T47D (cell line): Measurements from ENCODE around the gene DCTD.
A peak's percentile ranks its signal among the peaks of the same experiment; 100 is the strongest.

Source experiments
- DNase-seq, 2 experiments: peaks; one replicate each; pipeline versions ENCODE4 v3.0.0 to v3.0.0-alpha.2; 2011 to 2012; ENCODE audit warnings: low read depth in 1 of 2, low spot score in 1 of 2
- JUND ChIP-seq: IDR thresholded peaks from 2 replicates; pipeline ENCODE4 v1.6.1; 2012; ENCODE audit warnings: low read depth
- in situ Hi-C: cut with HindIII; loops from 2 replicates; pipeline ENCODE4 v1.10.0; 2016; ENCODE audit warnings: low sequenced_read_pairs, low pct_unique_long_range_greater_than_20kb

Gene DCTD

DNA sequence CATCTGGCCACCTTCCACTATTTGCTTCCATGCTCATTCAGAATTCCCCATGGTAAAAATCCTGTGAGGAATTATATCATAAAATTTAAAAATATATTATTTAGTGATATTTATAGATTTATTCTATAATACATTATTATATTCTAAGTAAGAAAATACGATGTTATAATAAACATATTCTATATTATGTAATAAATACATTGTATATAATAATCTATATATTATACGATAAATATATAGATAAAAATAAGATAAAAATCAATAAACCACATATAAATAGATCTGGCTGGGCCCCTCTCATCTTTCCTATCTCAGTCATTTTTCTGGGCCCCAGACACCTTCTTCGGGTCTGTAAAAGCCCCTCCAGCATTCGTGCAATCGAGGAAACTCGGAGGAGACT is 68.5 kb downstream of the DCTD start:
- DNase-seq, result no peak
- in situ Hi-C loops, result no loop called here
- no peak for TF ChIP-seq JUND

DNA sequence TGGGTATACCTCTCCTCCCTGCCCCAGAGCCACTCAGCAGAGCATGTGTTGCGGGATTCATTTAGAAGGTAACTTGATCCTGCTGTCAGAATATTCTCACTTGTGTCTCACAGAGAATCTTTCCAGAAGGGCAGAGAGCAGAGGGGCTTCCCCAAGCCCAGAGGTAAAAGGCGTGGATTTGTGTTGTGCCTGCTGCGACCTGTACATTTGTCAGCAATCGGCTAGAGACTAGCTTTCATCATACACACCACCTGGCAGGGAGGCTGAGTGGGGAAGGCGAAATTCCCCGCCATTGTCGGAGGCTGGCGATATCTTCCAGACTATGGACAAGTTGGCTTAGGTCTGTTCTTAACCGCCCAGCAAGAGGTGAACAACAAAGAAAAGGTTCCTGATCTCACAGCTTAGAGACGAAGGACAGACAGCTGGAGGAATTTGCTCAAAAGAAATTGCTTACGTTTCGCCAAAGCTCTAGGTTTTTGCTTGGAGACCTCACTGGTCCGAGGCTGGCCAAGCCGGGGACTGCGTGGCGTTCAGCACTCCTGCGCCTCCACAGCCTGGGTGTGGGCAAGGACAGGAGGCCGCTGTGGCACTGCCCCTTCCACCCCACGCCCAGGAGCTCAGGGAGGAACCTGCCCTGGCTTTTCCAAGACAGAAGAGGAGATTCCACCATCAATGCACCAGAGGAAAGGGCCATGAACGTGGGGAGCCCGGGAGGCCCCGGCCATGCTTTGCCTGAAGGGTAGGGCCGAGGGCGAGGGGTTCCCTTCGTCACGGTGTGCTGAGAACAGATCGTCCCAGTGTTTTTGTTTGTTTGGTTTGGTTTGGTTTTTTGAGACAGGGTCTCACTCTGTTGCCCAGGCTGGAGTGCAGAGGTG is 69.4 kb downstream of the DCTD start:
- TF ChIP-seq JUND, result no peak
- no peak for DNase-seq

DNA sequence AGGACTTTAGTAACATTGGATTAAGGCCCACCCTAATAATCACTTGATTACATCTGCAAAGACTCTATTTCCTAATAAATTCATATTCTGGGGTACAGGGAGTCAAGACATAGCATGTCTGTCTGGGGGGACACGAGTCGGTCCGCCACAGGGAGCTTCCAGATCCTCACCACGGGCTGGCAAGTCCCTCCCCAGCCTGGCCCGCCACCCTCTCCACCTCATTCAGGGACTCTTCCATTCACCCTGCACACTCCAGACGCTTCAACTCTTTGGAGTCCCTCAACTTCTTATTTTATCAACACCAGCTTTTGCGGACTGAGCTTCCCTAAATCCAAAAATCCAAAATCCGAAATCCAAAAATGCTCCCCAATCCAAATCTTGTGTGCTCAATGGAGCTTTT is 71.2 kb downstream of the DCTD start:
- in situ Hi-C loops, result no loop called here
- TF ChIP-seq JUND, result no peak

More for the DNA sequence above, 69.4 kb downstream of the DCTD start:
- in situ Hi-C loops, result no loop called here

DNA sequence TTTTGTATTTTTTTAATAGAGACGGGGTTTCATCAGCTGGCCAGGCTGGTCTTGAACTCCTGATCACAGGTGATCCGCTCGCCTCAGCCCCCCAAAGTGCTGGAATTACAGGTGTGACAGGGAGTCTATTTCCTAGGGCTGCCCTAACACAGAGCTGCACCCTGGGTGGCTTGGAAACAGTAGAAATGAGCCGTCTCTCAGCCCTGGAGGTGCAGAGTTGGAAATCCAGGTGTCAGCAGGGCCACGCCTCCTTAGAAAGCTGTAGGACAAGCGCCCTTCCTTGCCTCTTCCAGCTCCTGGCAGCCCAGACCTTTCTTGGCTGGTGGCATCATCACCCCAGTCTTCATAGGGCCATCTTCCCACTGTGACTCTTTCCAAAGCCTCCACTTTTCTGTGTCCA is 71.6 kb downstream of the DCTD start:
- no peak for DNase-seq
- in situ Hi-C loops, result no loop called here
- no peak for TF ChIP-seq JUND

More for the DNA sequence above, 71.2 kb downstream of the DCTD start:
- DNase-seq, result no peak

DNA sequence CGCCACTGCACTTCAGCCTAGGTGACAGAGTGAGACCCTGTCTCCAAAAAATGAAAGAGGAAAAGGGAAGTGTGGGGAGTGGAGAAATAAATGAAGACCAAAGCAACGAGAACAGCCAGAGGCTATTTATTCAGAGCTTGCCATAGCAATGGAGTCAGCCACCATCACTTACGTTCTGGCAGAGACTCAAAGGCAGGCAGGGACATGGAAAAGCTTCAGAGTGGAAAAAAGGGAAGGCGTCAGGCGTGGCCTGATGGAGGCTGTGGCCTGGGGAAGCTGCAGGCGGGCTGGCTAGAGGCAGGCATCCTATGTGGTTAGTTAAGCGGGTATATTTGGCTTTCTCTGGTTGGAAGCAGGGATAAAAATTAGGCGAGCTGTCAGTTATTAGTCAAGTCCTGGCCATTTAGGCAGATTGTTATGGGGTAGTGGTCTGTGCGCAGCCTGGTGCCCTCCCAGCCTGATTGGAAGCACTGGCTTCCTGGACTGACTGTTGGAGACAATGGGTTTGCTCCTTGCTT is 73.3 kb downstream of the DCTD start:
- TF ChIP-seq JUND, result no peak
- in situ Hi-C loops, result no loop called here
- DNase-seq, result peak in 1 of 2 experiments; percentile 7

DNA sequence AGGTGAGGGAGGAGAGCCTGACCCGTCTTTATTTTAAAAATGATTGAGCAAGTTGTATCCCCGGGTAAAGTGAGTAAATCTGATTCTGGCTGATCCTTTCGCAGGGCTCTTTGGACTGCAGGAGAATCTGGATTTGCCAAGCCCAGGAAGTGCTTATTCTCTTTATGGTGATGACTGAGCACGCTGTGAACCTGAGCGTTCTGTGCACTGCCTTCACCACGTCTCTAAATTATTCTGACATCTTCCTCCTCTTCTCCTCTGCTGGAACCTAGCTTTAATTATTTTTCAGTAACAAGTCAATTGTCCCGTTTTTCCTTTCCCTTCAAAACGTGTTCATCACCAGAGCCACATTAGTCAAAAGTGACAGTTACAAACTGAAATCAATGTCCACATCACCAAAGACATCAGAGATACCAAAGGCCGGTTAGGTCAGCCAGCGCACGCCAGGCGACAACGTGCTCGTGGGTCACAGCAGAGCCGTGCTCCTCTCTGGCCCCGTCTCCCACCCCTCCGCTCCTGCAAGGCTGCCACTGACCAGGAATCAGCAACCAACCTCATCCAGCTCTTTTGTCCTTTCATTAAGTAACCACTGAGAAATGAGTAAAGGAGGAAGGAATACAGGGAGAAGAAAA is 74.3 kb downstream of the DCTD start:
- DNase-seq, result no peak
- no peak for TF ChIP-seq JUND
- in situ Hi-C loops, result no loop called here

DNA sequence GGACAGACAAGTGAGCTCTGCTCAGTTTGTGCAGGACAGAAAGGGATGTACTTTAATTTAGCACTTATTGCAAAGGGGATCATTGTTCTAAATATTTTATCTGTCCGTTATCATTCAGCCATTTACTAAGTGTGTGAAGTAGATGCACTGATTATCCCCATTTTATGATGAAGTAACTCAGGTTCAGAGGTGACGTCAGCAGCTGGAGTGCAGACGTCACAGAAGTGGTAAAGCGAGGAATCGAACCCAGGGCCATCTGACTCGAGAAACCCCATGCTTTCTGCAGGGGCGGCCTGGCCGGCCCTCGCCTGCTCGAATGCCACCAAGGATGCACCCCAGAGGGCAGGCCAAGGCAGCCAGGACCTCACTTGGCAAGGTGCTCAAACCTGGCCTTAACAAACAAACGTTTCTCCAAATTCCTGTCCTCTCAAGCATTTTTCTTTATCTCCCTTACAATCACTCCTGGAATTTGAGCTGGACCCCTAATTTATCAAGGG is 75.0 kb downstream of the DCTD start:
- DNase-seq, result no peak
- in situ Hi-C loops, result no loop called here
- TF ChIP-seq JUND, result no peak

DNA sequence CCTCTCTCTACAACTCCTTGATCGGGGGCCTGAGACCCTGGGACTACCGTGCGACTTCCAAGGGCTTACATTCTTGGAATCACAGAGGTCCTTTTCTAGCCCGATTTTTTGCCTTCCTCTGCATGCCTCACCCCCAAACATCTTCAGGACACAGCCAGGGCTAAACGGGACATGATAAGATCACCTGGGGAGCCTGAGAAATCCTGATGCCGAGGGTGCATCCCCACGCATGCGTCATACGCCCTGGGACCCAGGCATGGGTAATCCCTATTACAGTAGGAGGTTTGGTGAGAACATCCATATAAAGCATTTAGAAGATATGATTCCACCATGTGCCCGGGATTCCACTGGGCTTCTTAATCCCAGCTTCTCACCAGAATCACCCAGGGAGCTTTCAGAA is 77.1 kb downstream of the DCTD start:
- in situ Hi-C loops, result no loop called here
- DNase-seq, result no peak
- no peak for TF ChIP-seq JUND
